Measurements from ENCODE around the gene KRTAP5-8.
"Not testable (repeated sequence)": the region's sequence is repeated elsewhere in the genome, so short reads cannot be mapped to it uniquely, and the experiment has no call there.

Gene KRTAP5-8

DNA sequence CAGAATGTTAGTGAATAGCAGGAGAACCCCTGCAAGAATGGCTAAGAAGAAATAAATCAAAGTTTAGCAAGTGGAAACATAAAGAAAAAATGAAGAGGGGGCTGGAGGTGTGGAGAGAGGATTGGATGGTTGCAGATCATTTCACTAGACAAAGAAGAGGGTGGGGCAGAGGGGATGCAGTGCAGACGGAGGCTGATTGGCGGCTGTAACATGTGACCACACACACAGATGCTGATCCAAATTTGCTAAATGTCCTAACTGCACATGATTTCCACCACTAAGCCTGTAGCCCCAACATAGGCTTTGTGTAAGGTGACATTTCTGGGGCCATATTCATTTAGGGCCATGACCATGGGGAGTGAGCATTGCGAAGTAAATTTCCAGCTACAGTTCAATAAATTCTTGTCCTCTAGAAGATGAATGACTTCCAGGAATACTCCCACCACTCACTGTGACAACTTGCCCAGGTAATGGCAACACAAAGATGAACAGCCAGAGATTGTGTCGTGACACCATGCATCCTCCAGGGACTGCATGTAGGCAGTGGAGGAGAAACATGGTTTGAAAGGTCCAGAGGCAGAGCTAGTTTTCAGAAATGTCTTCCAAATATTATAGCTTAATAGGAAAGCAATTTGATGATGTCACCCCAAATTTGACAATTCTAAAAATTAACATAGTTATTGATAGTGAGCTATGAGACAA is 38.0 kb downstream of the KRTAP5-8 start:
- no peak for DNase-seq

- not testable (repeated sequence) for DNase-seq
Observed at GRCh38 chr11:71576688-71577465, 39.1 kb downstream of the KRTAP5-8 start.

GRCh38 chr11:71577469-71578004 is 39.7 kb downstream of the KRTAP5-8 start:
- no peak for DNase-seq

GRCh38 chr11:71579513-71579912 is 41.7 kb downstream of the KRTAP5-8 start:
- not testable (repeated sequence) for DNase-seq

GRCh38 chr11:71580057-71581003 is 42.5 kb downstream of the KRTAP5-8 start:
- no peak for DNase-seq

DNA sequence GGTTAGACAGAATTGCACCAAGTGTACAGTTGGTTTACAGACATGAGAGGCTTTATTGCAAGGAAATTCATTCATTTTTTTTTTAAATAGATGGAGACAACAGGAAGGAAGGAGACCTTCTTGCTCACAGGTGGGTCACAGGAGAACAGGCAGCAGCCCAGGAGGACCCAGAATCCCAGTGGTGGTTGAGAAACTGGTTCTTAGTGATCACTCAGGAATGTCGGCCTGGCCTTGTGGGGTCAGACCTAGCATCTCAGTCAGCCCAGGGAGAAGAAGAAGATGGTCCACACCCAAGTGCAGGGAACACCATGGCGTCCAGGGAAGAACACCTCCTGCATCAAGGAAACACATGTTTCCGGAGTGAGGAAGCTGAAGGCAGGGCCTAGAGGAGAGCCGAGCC is 44.0 kb downstream of the KRTAP5-8 start:
- no peak for DNase-seq

- no peak for DNase-seq
Observed at GRCh38 chr11:71582309-71582895, 44.6 kb downstream of the KRTAP5-8 start, which contains the start of gene KRTAP5-11. Gene KRTAP5-11, minus strand, starts transcription at chr11:71582875. Its CDS starts 38 bp downstream, at chr11:71582837.

- not testable (repeated sequence) for DNase-seq
Observed at GRCh38 chr11:71582969-71583368, 45.1 kb downstream of the KRTAP5-8 start.

- not testable (repeated sequence) for DNase-seq
Observed at GRCh38 chr11:71585673-71586072, 47.8 kb downstream of the KRTAP5-8 start.

DNA sequence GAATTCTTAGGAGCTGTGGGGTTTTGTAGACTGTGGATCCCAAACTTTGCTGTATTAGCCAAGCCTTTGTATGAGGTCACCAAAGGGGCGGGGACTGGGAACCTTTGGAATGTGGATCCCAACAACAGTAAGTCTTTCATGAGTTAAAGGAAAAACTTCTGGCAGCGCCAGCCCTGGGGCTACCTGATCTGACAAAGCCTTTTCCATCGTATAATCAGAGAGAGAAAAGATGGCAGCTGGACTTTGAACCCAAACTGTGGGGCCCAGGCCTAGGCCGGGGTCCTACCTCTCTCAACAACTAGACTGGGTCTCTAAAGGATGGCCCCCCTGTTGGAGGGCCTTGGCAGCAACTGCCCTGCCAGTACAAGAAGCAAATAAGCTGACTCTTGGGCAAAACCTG is 50.5 kb downstream of the KRTAP5-8 start:
- DNase-seq: not testable (repeated sequence)
